Mucosa of descending colon (tissue), 3 donors: ENCODE data around the gene EPAS1. TPM values are rescaled to one million over a fixed set of nuclear protein-coding genes. Genes with fewer than 3 reads are reported as not detected.

Experiments
- ATAC-seq: fragments of 200-7000 bp; cut with Tn5 transposase; one replicate; pipeline ENCODE4 v1.9.1; 2020; ENCODE audit warnings: mild to moderate bottlenecking, moderate library complexity
- DNase-seq, 3 donors: peaks; one replicate each; pipeline ENCODE4 v3.0.0-alpha.2; 2020
- H3K36me3 ChIP-seq: fragments of 200-600 bp; one replicate; pipeline ENCODE4 v1.8.0; 2021; ENCODE audit warnings: low read depth, mild to moderate bottlenecking
- H3K4me1 ChIP-seq: fragments of 200-600 bp; one replicate; pipeline ENCODE4 v1.8.0; 2021; ENCODE audit warnings: low read depth, mild to moderate bottlenecking
- H3K4me3 ChIP-seq: fragments of 200-600 bp; one replicate; pipeline ENCODE4 v1.8.0; 2021; ENCODE audit warnings: mild to moderate bottlenecking
- H3K9me3 ChIP-seq: fragments of 200-600 bp; one replicate; pipeline ENCODE4 v1.8.0; 2021; ENCODE audit warnings: mild to moderate bottlenecking
- intact Hi-C, 2 donors: fragments of 100-400 bp; cut with DNase I in 1 of 2; cut with micrococcal nuclease in 1 of 2; formaldehyde crosslinking; loops; one replicate each; pipeline versions ENCODE4 v1.11.0 to v1.11.1; 2022; cut with DNase I, micrococcal nuclease
- total RNA-seq, 3 donors: library from RNA; stranded (reverse); fragmentation: NEBNext Ultra II Directional in 2 of 3; extraction: Animal tissue kit (Norgen Biotek cat#: 25700) in 2 of 3; gene quantifications; one replicate each; pipeline versions ENCODE4 v1.2.1 to v1.2.4, GENCODE V29; 2021 to 2023
- TF ChIP-seq, protein P1 (sequence below): fragments of 200-600 bp; IDR thresholded peaks from one replicate; pipeline ENCODE4 v1.8.0; 2022; ENCODE audit warnings: antibody characterized with exemption, mild to moderate bottlenecking
- donor health status: DM: no; HTN: no; CAD: no; lungs with moderate emphysema.
- donor health status: DM: no; HTN: no; CAD: no.
- donor health status: DM: no; HTN: yes; CAD: no.

EPAS1 gene
- total RNA-seq, 3 donors from 2014 or later: 126 to 251 (median 150) TPM

DNA sequence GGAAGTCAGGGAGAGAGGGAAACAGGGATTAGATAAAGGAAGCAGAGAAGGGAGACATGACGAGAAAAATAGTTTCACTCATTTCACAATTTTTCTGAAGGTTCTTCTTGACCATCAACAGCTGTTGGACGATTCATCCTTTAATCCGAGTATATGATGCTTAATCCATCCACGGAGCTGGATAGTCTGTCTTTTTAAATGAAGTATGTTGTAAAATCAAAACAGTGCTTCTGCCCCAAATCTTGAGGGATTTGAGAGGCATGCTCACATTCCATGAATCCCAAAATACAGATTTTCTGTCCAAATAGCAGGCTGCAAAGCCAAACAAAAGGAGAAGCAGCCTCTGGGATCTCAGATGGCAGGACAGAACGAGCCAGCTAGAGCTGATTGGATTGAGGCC, 47.5 kb downstream of the EPAS1 start:
- intact Hi-C loops: no loop called here
- ATAC-seq (no peak), DNase-seq (no peak)
- Histone ChIP-seq H3K4me3 (no peak overlapping the region), H3K4me1 (no peaks in the 10 kb centered on the region), H3K9me3 (no peaks in the 10 kb centered on the region), H3K36me3 (no peaks in the 10 kb centered on the region)
- TF ChIP-seq, protein P1, sequence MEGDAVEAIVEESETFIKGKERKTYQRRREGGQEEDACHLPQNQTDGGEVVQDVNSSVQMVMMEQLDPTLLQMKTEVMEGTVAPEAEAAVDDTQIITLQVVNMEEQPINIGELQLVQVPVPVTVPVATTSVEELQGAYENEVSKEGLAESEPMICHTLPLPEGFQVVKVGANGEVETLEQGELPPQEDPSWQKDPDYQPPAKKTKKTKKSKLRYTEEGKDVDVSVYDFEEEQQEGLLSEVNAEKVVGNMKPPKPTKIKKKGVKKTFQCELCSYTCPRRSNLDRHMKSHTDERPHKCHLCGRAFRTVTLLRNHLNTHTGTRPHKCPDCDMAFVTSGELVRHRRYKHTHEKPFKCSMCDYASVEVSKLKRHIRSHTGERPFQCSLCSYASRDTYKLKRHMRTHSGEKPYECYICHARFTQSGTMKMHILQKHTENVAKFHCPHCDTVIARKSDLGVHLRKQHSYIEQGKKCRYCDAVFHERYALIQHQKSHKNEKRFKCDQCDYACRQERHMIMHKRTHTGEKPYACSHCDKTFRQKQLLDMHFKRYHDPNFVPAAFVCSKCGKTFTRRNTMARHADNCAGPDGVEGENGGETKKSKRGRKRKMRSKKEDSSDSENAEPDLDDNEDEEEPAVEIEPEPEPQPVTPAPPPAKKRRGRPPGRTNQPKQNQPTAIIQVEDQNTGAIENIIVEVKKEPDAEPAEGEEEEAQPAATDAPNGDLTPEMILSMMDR: no peak

DNA sequence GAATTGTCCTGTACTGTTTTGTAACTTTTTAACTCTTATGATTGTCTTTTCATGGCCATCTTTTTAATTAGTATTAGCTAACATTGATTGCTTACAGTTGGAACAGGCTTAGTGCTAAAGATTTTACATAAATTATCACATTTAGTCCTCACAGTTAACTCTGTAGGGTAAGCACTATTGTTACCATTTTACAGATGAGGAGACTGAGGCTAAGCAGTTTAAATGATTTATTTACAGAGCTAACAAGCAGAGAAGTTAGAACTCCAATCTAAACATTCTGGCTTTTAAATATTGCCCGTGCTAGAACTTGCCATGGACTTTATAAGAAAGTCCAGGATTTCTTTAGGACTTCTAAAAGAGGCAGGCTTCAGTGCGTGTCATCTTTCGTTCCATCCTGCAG, 48.6 kb downstream of the EPAS1 start:
- Histone ChIP-seq H3K9me3 (no peaks in the 10 kb centered on the region), H3K4me3 (no peak overlapping the region), H3K4me1 (no peaks in the 10 kb centered on the region), H3K36me3 (no peaks in the 10 kb centered on the region)
- ATAC-seq (no peak), DNase-seq (no peak)
- TF ChIP-seq, protein P1: no peak
- intact Hi-C loops: no loop called here

DNA sequence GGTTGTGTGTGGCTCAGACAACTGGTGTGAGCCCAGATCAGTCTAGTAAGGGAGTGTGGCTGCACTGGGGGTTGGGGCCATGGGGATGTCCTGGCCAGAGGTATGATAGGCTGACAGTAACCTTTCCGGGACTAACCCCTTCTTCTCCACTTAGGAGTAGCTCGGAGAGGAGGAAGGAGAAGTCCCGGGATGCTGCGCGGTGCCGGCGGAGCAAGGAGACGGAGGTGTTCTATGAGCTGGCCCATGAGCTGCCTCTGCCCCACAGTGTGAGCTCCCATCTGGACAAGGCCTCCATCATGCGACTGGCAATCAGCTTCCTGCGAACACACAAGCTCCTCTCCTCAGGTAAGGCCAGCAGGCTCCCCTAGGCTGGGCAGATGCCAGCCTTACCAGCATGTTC, 49.5 kb downstream of the EPAS1 start:
- Histone ChIP-seq H3K4me1 (no peaks in the 10 kb centered on the region), H3K36me3 (no peaks in the 10 kb centered on the region), H3K9me3 (no peaks in the 10 kb centered on the region), H3K4me3 (no peak overlapping the region)
- intact Hi-C loops: no loop called here
- ATAC-seq (no peak), DNase-seq (no peak)
- TF ChIP-seq, protein P1: no peak

DNA sequence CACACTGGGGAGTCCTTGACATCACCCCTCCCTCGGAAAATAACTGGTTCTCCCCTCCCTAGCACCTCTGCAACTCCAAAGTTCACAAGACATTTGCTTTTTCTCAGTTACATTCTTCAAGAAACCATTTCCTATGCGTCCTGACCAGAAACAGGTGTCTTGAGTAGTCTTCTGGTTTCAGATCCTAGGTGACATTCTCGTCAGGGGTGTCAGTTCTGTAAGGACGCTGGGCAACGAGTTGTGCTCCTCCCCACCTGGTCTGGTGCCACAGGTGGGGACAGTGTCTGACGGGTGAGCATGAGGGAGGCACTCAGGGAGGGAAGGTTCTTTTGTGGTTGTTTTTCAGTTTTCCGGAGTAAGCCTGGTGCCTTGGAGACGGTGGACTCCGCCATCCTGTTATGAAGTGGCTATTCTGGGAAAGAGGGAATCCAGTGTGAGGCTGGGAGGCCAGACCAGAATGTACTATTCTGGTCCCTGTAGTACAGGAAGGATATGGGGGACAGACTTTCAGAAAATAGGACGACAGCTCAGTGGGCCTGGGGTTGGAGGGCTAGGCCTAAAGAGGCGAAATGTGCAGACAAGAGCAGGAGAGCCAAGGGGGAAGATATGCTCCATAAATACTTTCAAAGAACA, 50.6 kb downstream of the EPAS1 start:
- no peak for ATAC-seq
- intact Hi-C loops: no loop called here
- Histone ChIP-seq H3K4me1 (no peaks in the 10 kb centered on the region), H3K36me3 (no peaks in the 10 kb centered on the region), H3K4me3 (no peak overlapping the region), H3K9me3 (no peaks in the 10 kb centered on the region)
- no peak for DNase-seq
- TF ChIP-seq, protein P1: no peak

DNA sequence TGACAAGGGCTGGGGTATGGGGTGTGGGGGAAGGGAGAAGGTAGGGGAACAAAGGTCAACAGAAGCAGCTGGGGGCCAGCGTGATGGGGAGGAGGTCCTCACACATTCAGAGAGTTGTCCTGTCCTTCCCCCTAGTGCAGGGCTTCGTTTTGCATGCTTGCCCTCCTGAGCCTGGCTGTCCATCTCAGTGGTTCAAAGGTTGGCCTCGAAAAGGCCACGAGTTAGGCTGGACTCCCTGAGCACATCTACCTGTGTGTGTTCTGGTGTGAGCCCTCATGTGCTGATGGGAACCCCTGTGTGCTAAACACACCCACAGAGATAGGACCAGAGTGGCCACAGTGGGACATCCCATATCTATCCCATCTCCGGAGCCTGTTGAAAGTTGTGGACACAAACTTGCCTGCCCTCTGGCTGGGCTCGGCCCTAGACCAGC, 51.9 kb downstream of the EPAS1 start:
- H3K4me3 ChIP-seq: no peak overlapping the region
- intact Hi-C loops: no loop called here
- TF ChIP-seq, protein P1: no peak
- DNase-seq: no peak
- H3K36me3 ChIP-seq: no peaks in the 10 kb centered on the region
- H3K9me3 ChIP-seq: no peaks in the 10 kb centered on the region
- no peak for ATAC-seq
- no peaks in the 10 kb centered on the region for H3K4me1 ChIP-seq
